DMS153 treated with DMSO at 0.1 percent for 48 hours (cell line): ENCODE measurements around the gene OSM.

ENCODE experiments used
- DNase-seq: peaks from one replicate; lab custom pipeline; 2025; ENCODE audit not compliant: unreplicated experiment; lab: John Stamatoyannopoulos, UW

Gene OSM

GRCh38 chr22:30266445-30267381, at the start of gene OSM:
TSS of gene OSM (minus strand) at chr22:30266851. CDS start at chr22:30266799, 52 bp downstream.
- DNase-seq: peak; percentile 15

GRCh38 chr22:30315962-30316576, 49.4 kb upstream of the OSM start:
- DNase-seq: no peak

- no peak for DNase-seq
Measured at GRCh38 chr22:30314915-30315314, 48.3 kb upstream of the OSM start.

GRCh38 chr22:30313527-30314363, 47.1 kb upstream of the OSM start:
- DNase-seq: no peak

- DNase-seq: no peak
Measured at GRCh38 chr22:30312053-30312452, 45.4 kb upstream of the OSM start.

- DNase-seq: no peak
Measured at GRCh38 chr22:30310881-30311771, 44.5 kb upstream of the OSM start.

GRCh38 chr22:30309951-30310741, 43.5 kb upstream of the OSM start:
- peak; percentile 7 for DNase-seq

GRCh38 chr22:30308518-30309230, 42.0 kb upstream of the OSM start:
- no peak for DNase-seq

GRCh38 chr22:30308093-30308492, 41.4 kb upstream of the OSM start:
- no peak for DNase-seq

GRCh38 chr22:30307041-30307574, 40.5 kb upstream of the OSM start:
- no peak for DNase-seq

- no peak for DNase-seq
Measured at GRCh38 chr22:30306627-30307011, 40.0 kb upstream of the OSM start.

GRCh38 chr22:30305906-30306626, 39.4 kb upstream of the OSM start:
- DNase-seq: no peak

- no peak for DNase-seq
Measured at GRCh38 chr22:30305519-30305905, 38.9 kb upstream of the OSM start.

GRCh38 chr22:30304495-30305244, 38.0 kb upstream of the OSM start:
- DNase-seq: no peak

- no peak for DNase-seq
Measured at GRCh38 chr22:30302810-30303138, 36.1 kb upstream of the OSM start.

- no peak for DNase-seq
Measured at GRCh38 chr22:30301995-30302809, 35.6 kb upstream of the OSM start.

- no peak for DNase-seq
Measured at GRCh38 chr22:30299322-30299721, 32.7 kb upstream of the OSM start.
